HepG2 (cell line): ENCODE measurements around the gene GPS2. TPM values are rescaled to one million over a fixed set of nuclear protein-coding genes. Genes with fewer than 3 reads are reported as not detected.

Experiments
- ATAC-seq: fragments of 200-7000 bp; cut with Tn5 transposase; 3 replicates; pipeline ENCODE4 v1.9.1; 2020; ENCODE audit warnings: mild to moderate bottlenecking, moderate library complexity
- BruUV-seq: library from RNA; stranded (reverse); fragments of 400-500 nt; replicated peaks from 2 replicates; lab custom pipeline; 2021; lab: Mats Ljungman, UMichigan
- CTCF ChIA-PET: fragments of 300-600 bp; formaldehyde crosslinking; extraction: SDS; loops from one replicate; lab custom pipeline; 2021; ENCODE audit warnings: low total read pairs, inconsistent platforms, low intra/inter-chr PET ratio; lab: Yijun Ruan, JAX
- POLR2A ChIA-PET: fragments of 350-600 bp; sonication (Branson Sonifier 250); formaldehyde crosslinking; loops from one replicate; lab custom pipeline; 2020; ENCODE audit warnings: antibody characterized with exemption, inconsistent platforms; lab: Yijun Ruan, JAX
- DNase-seq: peaks from one replicate; pipeline ENCODE4 v3.0.0-alpha.2; 2015; ENCODE audit warnings: low spot score
- FAIRE-seq: peaks from 3 replicates; lab custom pipeline; 2011; peaks lifted over from hg19 to GRCh38; lab: Jason Lieb, UNC
- H2AFZ ChIP-seq: one replicate; pipeline ENCODE4 v1.6.1; 2011; ENCODE audit warnings: low read length, inconsistent platforms
- H3K27ac ChIP-seq: fragments of 300-600 bp; 3 replicates; pipeline ENCODE4 v1.8.0; 2011; ENCODE audit warnings: mixed run types, mild to moderate bottlenecking, mixed read lengths, low read length, inconsistent platforms; ENCODE audit not compliant: insufficient read depth; ENCODE audit errors: extremely low read length
- H3K27me3 ChIP-seq, 2 experiments: fragments of 200-600 bp in 1 of 2; 2 replicates in 1 of 2; 3 replicates in 1 of 2; pipeline versions ENCODE4 v1.6.0 to v1.8.0; 2011; ENCODE audit warnings: low read length in 2 of 2, mild to moderate bottlenecking in 2 of 2, moderate library complexity in 2 of 2, inconsistent platforms in 1 of 2; ENCODE audit not compliant: insufficient read depth in 2 of 2, control insufficient read depth in 1 of 2
- H3K36me3 ChIP-seq, 2 experiments: fragments of 200-600 bp in 1 of 2; replicated peaks in 1 of 2; 2 replicates in 1 of 2; 3 replicates in 1 of 2; pipeline versions ENCODE4 v1.5.1 to v1.8.0; 2011; ENCODE audit warnings: low read length in 2 of 2, inconsistent platforms in 1 of 2; ENCODE audit not compliant: insufficient read depth in 2 of 2, control insufficient read depth in 1 of 2
- H3K4me1 ChIP-seq: 2 replicates; pipeline ENCODE4 v1.5.1; 2012; ENCODE audit warnings: low read length, inconsistent platforms; ENCODE audit not compliant: insufficient read depth
- H3K4me2 ChIP-seq: 2 replicates; pipeline ENCODE4 v1.6.0; 2011; ENCODE audit warnings: low read depth, low read length, inconsistent platforms
- H3K4me3 ChIP-seq, 3 experiments: fragments of 200-600 bp in 1 of 3; sonication (generic), shearing (Covaris generic) in 1 of 3; replicated peaks in 1 of 3; 2 replicates each; pipeline ENCODE4 v1.5.1; 2011 to 2016; ENCODE audit warnings: low read length in 3 of 3, inconsistent platforms in 2 of 3, low read depth in 2 of 3, mild to moderate bottlenecking in 2 of 3, control low read depth in 1 of 3, mixed read lengths in 1 of 3; ENCODE audit not compliant: insufficient read depth in 1 of 3
- H3K79me2 ChIP-seq: one replicate; pipeline ENCODE4 v1.6.1; 2011; ENCODE audit warnings: low read length, inconsistent platforms; ENCODE audit not compliant: insufficient read depth
- H3K9ac ChIP-seq: 2 replicates; pipeline ENCODE4 v1.6.0; 2011; ENCODE audit warnings: mild to moderate bottlenecking, low read depth, low read length, inconsistent platforms; ENCODE audit not compliant: insufficient read depth
- H3K9me3 ChIP-seq: 2 replicates; pipeline ENCODE4 v1.5.1; 2012; ENCODE audit warnings: mild to moderate bottlenecking, low read length
- H4K20me1 ChIP-seq: 2 replicates; pipeline ENCODE4 v1.6.0; 2011; ENCODE audit warnings: inconsistent platforms, mild to moderate bottlenecking, low read length, moderate library complexity; ENCODE audit not compliant: insufficient read depth
- BCL3 ChIP-seq: sonication (generic); formaldehyde crosslinking; IDR thresholded peaks from 2 replicates; pipeline ENCODE4 v1.5.1; 2020; ENCODE audit warnings: mild to moderate bottlenecking, missing genetic modification reagents, moderate library complexity
- GMEB1 ChIP-seq: sonication (generic); formaldehyde crosslinking; IDR thresholded peaks from 2 replicates; pipeline ENCODE4 v1.5.1; 2020; ENCODE audit warnings: missing genetic modification reagents, mild to moderate bottlenecking, borderline replicate concordance
- HIC2 ChIP-seq: sonication (generic); formaldehyde crosslinking; IDR thresholded peaks from 2 replicates; pipeline ENCODE4 v1.9.0; 2022; ENCODE audit warnings: low read depth, missing genetic modification reagents
- SP140L ChIP-seq: sonication (generic); formaldehyde crosslinking; IDR thresholded peaks from 2 replicates; pipeline ENCODE4 v1.4.0; 2020; ENCODE audit warnings: missing genetic modification reagents, borderline replicate concordance
- THAP7 ChIP-seq: sonication (generic); formaldehyde crosslinking; IDR thresholded peaks from 2 replicates; pipeline ENCODE4 v1.8.1; 2023; ENCODE audit warnings: mild to moderate bottlenecking, missing genetic modification reagents
- ZBTB49 ChIP-seq: sonication (generic); formaldehyde crosslinking; IDR thresholded peaks from 2 replicates; pipeline ENCODE4 v1.4.0; 2020; ENCODE audit warnings: missing genetic modification reagents, borderline replicate concordance
- ZNF235 ChIP-seq: sonication (generic); formaldehyde crosslinking; IDR thresholded peaks from 2 replicates; pipeline ENCODE4 v1.8.1; 2023; ENCODE audit warnings: mild to moderate bottlenecking, missing genetic modification reagents, borderline replicate concordance
- ZNF441 ChIP-seq: sonication (generic); formaldehyde crosslinking; IDR thresholded peaks from 2 replicates; pipeline ENCODE4 v1.7.0; 2021; ENCODE audit warnings: missing genetic modification reagents, borderline replicate concordance
- ZNF557 ChIP-seq: sonication (generic); formaldehyde crosslinking; IDR thresholded peaks from 2 replicates; pipeline ENCODE4 v1.4.0; 2020; ENCODE audit warnings: missing genetic modification reagents
- ZNF574 ChIP-seq: sonication (generic); formaldehyde crosslinking; IDR thresholded peaks from 2 replicates; pipeline ENCODE4 v1.4.0; 2020; ENCODE audit warnings: missing genetic modification reagents
- WGBS: methylation state at CpG from one replicate; pipeline ENCODE4 v1.1.6; 2017; ENCODE audit warnings: low lambda C conversion rate; 5-methylcytosine and 5-hydroxymethylcytosine counted together
- in situ Hi-C: cut with HindIII; loops from 2 replicates; pipeline ENCODE4 v1.10.0; 2017; ENCODE audit warnings: low pct_unique_long_range_greater_than_20kb; ENCODE audit not compliant: extremely low pct_ligation_motif_present
- intact Hi-C: fragments of 100-400 bp; cut with micrococcal nuclease; formaldehyde crosslinking; loops from one replicate; pipeline ENCODE4 v1.10.0; 2022; ENCODE audit not compliant: unreplicated experiment
- polyA plus RNA-seq, 8 experiments: library from polyadenylated mRNA; depleted of rRNA in 3 of 8; stranded (reverse) in 7 of 8; unstranded in 1 of 8; fragments of >200 nt; fragmentation: Illumina TruSeq in 4 of 8; extraction: Trizol in 4 of 8; gene quantifications; 2 replicates each; pipeline versions ENCODE4 v1.2.1 to v1.2.3, GENCODE V29; 2011 to 2016; ENCODE audit warnings: low read depth in 4 of 8, missing spikeins in 1 of 8, mixed read lengths in 1 of 8; ENCODE audit not compliant: insufficient read depth in 1 of 8
- total RNA-seq, 5 experiments: library from RNA; depleted of rRNA; stranded (reverse); fragments of >200 nt; fragmentation: Illumina TruSeq; extraction: Trizol; gene quantifications; 2 replicates each; pipeline ENCODE4 v1.2.3, GENCODE V29; 2016; ENCODE audit warnings: low read depth in 1 of 5

GPS2 gene
- total and polyA plus RNA-seq, 2 of the 13 experiments (the other 11 are each of a cell fraction or from before 2014, with no cell fraction given) = 58.0 to 59.4 TPM

- no peak for TF ChIP-seq BCL3 (CRISPR knock-in tag)
Observed at GRCh38 chr17:7361906-7362305, 46.7 kb upstream of the GPS2 start (continued).

- CTCF ChIA-PET = interaction anchor here (0.7 kb wide), 1 partner anchor 145 kb away, joined by 3 read pairs; no protein-coding TSS in a partner anchor
- peaks cover 0 to 11% of the 10 kb centered on the region in 2 experiments; a peak in 1 of 5 replicates for H3K27me3 ChIP-seq
- WGBS = 12% methylated on average over 2 of the region's 2 CpGs
- no peaks in the 10 kb centered on the region for H3K9me3 ChIP-seq
- no peak overlapping the region for H3K4me3 ChIP-seq
- no peak overlapping the region for H2AFZ ChIP-seq
- no peak overlapping the region for H3K9ac ChIP-seq
- H3K27ac ChIP-seq = no peak overlapping the region
- BruUV-seq = no TSS peak
- FAIRE-seq (no peak), ATAC-seq (no peak), DNase-seq (no peak)
- no peak overlapping the region for H3K4me2 ChIP-seq
- peaks cover 25% of the 10 kb centered on the region for H3K4me1 ChIP-seq
- in situ Hi-C loops (loop anchor here (5.0 kb wide), 1 partner anchor 80 kb away; the partner anchor contains the start of genes FGF11 and TMEM102), intact Hi-C loops (loop anchor here (5.0 to 10.0 kb wide), 4 partner anchors 45 to 207 kb away; partner anchors contain the start of genes POLR2A, SENP3, SLC35G6 and TMEM256)
- no peaks in the 10 kb centered on the region for H3K79me2 ChIP-seq
- no peaks in the 10 kb centered on the region for H3K36me3 ChIP-seq
- POLR2A ChIA-PET = no interaction called here
- H4K20me1 ChIP-seq = no peaks in the 10 kb centered on the region
- TF ChIP-seq GMEB1 (CRISPR knock-in tag) = no peak
- TF ChIP-seq ZNF441 (CRISPR knock-in tag) = no peak
- TF ChIP-seq HIC2 = no peak
- no peak for TF ChIP-seq ZNF574 (CRISPR knock-in tag)
- TF ChIP-seq ZBTB49 (CRISPR knock-in tag) = no peak
- no peak for TF ChIP-seq ZNF557 (CRISPR knock-in tag)
- TF ChIP-seq SP140L (CRISPR knock-in tag) = no peak
- no peak for TF ChIP-seq ZNF235 (CRISPR knock-in tag)
- TF ChIP-seq THAP7 (CRISPR knock-in tag) = no peak
Observed at GRCh38 chr17:7357381-7357780, 42.2 kb upstream of the GPS2 start.
